ENCODE results near the gene TMEM79. TPM values are rescaled to one million over a fixed set of nuclear protein-coding genes. Genes with fewer than 3 reads are reported as not detected.
A peak's percentile ranks its signal among the peaks of the same experiment; 100 is the strongest.
"Not testable (repeated sequence)": the region's sequence is repeated elsewhere in the genome, so short reads cannot be mapped to it uniquely, and the experiment has no call there.

Gene TMEM79
- total RNA-seq, 1 donor from 2014 or later: 1.9 TPM

DNA sequence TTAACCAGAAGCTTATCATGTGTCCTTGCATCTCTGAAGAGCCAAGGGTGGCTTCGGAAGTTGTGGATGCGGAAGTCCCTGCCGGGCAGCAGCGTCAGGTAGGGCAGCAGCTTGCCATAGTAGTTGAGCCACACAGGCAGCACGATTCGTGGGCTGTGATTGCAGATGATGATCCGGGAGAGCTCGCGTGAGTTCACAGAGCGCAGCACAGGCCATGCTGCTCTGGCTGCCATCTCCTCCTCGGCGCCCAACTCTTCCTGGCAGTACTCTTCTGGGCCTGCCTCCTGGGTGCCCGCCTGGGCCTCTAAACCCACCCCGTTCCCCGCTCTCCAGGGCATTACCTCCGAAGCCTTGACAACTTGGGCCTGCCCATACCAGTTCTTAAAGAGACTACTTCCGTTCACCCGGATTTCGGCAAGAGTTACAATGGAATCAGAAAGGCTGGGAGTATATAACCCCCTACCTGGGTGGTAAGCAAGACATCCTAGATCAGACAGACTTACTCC, 14.8 kb downstream of the TMEM79 start, which contains the start of gene VHLL:
VHLL (minus strand) TSS at position 456 of the 506 bp plus-strand sequence; CDS start at position 338, 118 bp downstream.
- DNase-seq (ENCODE audit: extremely low read depth, low read depth, low spot score): no peak

DNA sequence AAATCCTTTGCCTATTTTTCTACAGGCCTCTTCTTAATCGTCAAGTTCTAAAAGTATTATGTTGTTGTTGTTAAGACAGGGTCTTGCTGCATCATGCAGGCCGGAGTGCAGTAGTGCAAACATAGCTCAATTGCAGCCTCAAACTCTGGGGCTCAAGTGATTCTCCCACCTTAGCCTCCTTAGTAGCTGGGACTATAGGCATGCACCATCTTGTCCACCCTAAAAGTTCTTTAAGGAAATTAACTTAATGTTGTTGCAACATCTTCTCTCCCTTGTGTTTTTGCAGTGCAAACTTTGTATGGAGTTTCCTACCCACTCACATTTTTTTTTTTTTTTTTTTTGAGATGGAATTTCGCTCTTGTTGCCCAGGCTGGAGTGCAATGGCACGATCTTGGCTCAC, 19.1 kb downstream of the TMEM79 start:
- DNase-seq (ENCODE audit: extremely low read depth, low read depth, low spot score): no peak

DNA sequence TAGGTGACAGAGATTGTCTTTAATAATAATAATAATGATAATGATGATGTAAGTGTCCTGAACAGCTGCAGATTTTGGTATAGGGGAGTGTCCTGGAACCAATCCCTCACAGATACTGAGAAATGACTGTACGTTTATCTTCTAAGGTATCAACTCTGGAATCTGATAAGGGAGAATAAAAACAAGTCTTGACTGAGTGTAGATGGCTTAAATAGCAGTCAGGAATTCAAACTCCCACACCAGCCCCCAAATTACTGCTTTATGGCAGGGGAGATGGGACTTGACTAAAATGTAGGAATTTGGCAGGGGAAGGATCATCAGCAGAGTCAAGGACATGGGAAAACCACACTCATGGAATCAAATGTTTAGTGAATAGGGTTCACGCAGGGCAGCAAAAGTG, 21.1 kb downstream of the TMEM79 start:
- DNase-seq (ENCODE audit: extremely low read depth, low read depth, low spot score): no peak

DNA sequence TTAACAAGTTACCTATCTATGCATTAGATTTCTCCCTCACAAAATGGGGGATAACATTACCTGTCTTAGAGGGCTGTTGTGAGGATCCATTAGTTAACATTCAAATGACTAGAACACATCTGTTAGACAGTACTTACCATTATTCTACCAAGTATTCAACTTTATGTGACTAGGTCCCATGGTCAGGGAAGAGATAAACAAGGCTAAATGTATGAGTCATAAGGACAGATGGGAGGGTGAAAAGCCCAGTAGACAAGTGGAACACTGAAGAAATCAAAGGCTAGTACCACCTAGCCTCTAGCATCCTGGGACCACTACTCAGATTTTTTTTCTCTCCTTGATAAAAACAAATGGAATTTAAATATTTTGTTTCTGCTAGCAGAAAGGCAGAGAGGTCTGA, 24.0 kb downstream of the TMEM79 start:
- DNase-seq (ENCODE audit: extremely low read depth, low read depth, low spot score): no peak

DNA sequence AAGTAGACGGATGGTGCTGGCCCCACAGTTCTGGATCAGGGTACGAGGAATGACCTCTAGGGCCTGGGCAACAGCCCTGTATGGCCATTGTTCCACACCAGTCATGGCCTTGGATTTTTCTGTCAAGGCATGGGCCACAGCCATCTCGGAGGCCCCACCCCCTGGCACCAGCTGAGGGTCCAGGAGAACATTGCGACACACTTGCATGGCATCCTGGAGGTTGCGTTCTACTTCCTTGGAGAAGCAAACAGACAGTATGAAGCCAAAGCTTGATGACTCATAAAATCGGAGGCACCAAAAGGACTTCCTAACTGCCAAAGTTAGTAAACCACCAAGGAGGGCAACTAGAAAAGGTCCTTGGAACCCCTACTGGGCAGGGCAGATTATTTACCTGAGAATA, 26.8 kb downstream of the TMEM79 start:
- no peak for DNase-seq (ENCODE audit: extremely low read depth, low read depth, low spot score)

DNA sequence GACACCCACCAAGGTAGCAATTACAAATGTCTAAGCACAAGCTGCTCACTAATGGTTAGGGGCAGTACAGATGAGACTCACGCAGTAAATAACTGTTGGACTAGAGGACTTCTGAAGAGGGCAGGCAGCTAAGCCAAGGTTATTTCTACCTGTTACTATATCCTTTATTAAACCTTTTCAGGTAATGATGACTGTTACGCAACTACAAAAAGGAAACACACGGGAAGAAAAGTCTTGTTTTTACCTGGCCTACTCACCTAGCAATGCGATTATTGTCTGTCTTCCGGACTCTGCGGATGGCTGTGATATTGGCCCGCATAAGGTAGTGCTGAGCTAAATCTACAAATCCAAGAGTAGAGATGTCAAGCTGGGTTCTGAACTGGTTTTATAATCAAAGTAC, 32.8 kb downstream of the TMEM79 start:
- DNase-seq (ENCODE audit: extremely low read depth, low read depth, low spot score): no peak

DNA sequence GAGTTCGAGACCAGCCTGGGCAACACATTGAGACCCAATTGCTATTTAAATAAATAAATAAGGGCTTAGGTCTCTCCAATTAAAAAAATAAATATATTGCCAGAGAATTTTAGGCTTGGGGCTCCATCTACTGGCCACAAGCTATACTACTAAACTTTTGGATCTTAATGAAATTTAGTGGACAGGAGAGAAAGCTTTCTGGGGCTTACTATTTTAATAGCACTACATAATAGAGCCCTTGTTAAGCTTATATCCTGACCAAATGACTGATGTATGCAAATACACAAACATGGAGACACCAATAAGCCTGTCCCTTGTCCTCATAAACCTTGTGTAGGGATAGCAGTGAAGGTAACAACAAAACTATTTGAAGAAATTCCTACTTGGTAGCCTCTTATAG, 35.5 kb downstream of the TMEM79 start:
- DNase-seq (ENCODE audit: extremely low read depth, low read depth, low spot score): no peak

DNA sequence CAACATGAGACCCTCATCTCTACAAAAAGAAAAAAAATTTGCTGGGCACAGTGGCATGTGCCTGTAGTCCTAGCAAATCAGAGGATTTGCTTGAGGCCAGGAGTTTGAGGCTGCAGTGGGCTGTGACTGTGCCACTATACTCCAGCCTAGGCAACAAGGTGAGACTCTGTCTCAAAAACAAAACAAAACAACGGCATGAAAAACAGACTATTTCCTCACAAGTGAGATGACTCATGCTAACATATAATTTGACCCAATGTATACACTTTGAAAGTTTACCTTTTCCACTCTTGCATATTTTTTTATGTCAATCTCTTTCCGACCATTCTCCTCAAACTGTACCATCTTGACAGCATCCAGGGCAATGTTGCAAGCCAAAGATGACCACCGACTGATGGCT, 36.4 kb downstream of the TMEM79 start:
- no peak for DNase-seq (ENCODE audit: extremely low read depth, low read depth, low spot score)

DNA sequence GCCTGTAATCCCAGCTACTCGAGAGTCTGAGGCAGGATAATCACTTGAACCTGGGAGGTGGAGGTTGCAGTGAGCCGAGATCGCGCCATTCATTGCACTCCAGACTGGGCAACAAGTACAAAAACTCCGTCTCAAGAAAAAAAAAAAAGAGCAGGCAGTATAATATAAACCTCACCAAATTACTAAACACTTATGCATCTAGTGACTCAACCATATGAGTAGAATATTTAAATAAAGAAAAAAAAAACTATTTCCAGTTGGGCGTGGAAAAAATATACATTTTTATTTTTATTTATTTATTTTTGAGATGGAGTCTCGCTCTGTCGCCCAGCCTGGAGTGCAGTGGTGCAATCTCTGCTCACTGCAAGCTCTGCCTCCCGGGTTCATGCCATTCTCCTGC, 39.1 kb downstream of the TMEM79 start:
- not testable (repeated sequence) for DNase-seq (ENCODE audit: extremely low read depth, low read depth, low spot score)

DNA sequence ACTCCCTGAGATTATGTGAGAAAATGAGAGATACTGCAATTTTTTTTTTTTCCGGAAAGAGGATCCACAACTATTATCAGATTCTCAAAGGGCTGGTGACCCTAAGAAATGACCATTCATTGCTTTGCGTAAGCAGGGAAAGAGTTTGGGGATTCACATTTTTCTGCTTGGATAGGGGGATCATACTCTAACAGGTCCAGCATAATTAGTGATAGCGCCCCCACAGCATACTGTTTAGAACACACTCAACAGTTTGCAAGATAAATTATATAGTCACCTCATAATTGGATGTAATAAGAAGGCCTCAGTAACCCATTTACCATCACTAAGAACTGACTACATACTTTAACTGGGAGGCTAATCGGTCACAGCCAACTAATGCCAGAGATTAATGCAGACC, 52.1 kb downstream of the TMEM79 start:
- DNase-seq (ENCODE audit: extremely low read depth, low read depth, low spot score): no peak

DNA sequence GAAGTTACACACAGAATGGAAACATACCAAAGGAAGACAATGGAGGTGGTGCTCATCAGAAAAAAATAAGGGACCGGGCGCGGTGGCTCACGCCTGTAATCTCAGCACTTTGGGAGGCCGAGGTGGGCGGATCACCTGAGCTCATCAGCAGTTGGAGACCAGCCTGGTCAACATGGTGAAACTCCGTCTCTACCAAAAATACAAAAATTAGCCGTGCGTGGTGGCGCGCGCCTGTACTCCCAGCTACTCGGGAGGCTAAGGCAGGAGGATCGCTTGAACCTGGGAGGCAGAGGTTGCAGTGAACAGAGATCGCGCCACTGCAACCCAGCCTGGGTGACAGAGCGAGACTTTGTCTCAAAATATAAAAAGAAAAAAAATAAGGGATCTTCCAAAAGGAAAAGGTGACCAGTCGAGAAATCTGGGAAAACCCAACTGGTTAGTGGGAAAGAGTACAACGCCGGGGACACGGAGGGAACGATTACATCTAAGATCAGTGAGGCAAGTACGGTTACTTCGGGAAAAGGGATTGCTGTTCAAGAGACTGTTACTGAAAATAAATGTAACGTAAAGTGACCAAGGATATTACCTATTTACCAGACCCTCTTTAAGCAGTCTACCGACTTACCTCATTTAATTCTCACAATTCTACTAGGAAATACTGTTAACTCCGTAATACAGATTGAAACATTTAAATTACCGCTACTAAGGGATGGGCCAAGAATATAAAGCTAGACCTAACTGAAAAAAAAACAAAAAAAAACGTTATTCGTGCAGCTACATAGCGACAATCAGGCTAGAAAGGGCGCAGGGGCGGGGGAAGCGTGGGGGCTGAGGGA, 53.1 kb downstream of the TMEM79 start:
- DNase-seq (ENCODE audit: extremely low read depth, low read depth, low spot score): no peak

DNA sequence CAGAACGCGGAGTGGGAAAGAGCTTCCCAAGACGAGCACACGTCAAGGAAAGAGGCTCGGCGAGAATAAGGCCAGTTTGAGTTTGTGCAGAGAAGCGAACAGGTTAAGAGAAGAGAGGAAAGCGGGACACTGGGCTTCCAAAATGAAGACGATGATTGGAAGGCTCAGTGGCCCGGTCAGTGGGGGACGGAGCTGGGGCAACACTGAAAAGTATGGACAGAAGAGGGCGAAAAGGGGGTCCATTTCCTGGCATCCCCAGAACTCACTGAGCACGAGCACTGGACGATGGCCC, 53.7 kb downstream of the TMEM79 start:
- DNase-seq (ENCODE audit: extremely low read depth, low read depth, low spot score): no peak

DNA sequence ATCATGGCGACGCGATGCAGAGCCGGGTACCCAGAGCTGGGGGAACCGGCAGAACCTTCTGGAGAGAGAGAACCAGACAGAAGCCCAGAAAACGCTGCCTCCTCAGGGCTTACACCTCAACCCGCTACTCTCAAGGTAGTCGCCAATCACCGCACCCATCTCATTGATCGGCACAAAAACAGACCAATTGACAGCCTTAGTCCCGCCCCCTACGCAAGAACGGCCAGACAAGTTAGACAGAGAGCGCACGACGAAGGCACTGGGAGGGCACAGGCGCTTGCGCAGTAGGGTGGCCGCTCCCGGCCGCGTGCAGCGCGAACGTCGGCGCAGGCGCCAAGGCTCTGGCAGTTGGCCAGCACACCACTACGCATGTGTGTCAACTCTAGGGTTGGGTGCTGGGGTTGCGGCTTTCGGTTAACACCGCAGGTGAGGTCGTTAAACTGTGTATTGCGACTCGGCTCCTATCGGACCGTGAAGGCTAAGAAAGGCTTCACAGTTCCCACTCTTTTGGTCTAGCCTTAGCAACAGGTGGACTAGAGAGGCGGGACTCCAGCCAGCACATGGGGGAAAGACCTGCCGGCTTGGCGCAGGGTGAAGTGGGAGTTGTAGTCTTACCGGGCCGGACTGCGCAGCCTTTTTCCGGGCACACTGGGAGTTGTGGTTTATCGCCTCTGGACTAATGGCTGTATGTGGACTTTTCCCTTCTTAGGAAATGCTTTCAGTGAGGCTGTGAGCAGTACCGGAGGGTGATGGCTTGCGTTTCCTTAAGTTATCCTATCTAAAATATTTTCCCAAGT, 54.3 kb downstream of the TMEM79 start, which contains the start of the genes CCT3 and TSACC:
CCT3 (minus strand) TSS at position 113 of the 797 bp plus-strand sequence; CDS start at position 5, 108 bp downstream.
TSACC (plus strand) TSS at position 347 of the 797 bp plus-strand sequence. CDS start 1,232 bp downstream, outside the sequence.
- peak; percentile 99 for DNase-seq (ENCODE audit: extremely low read depth, low read depth, low spot score)

Other genes starting within 250 kb of the TMEM79 start
- 31.0 and 34.0 TPM in 2 replicates for gene UBQLN4, start 230.5 kb upstream of the TMEM79 start, total RNA-seq
- gene LAMTOR2, start 229.5 kb upstream of the TMEM79 start, total RNA-seq: 96.2 and 113 TPM in 2 replicates
- gene RAB25, start 223.2 kb upstream of the TMEM79 start, total RNA-seq: not detected in 2 replicates
- 10.5 and 11.6 TPM in 2 replicates for gene MEX3A, start 201.9 kb upstream of the TMEM79 start, total RNA-seq
- 588 and 767 TPM in 2 replicates for gene LMNA, start 169.6 kb upstream of the TMEM79 start, total RNA-seq
- gene SEMA4A, start 130.7 kb upstream of the TMEM79 start, total RNA-seq: 0.93 and 1.3 TPM in 2 replicates
- gene SLC25A44, start 90.2 kb upstream of the TMEM79 start, total RNA-seq: 15.3 and 16.8 TPM in 2 replicates
- 45.1 and 59.0 TPM in 2 replicates for gene PMF1, start 71.3 kb upstream of the TMEM79 start, total RNA-seq
- gene BGLAP, start 42.1 kb upstream of the TMEM79 start, total RNA-seq: not detected in 2 replicates
- gene PAQR6, start 36.3 kb upstream of the TMEM79 start, total RNA-seq: 0.15 and 1.5 TPM in 2 replicates
- gene SMG5, start 1.5 kb upstream of the TMEM79 start, total RNA-seq: 42.3 and 63.9 TPM in 2 replicates
- 106 and 141 TPM in 2 replicates for gene GLMP, start 11.4 kb downstream of the TMEM79 start, total RNA-seq
- gene VHLL, start 15.0 kb downstream of the TMEM79 start, total RNA-seq: not detected in 2 replicates
- 298 and 380 TPM in 2 replicates for gene CCT3, start 54.0 kb downstream of the TMEM79 start, total RNA-seq
- not detected in 2 replicates for gene TSACC, start 54.2 kb downstream of the TMEM79 start, total RNA-seq
- not detected in 2 replicates for gene RHBG, start 84.9 kb downstream of the TMEM79 start, total RNA-seq
- 41.5 and 67.0 TPM in 2 replicates for gene MEF2D, start 216.4 kb downstream of the TMEM79 start, total RNA-seq

Data from glomerular endothelial cell (primary cell).